ENCODE data around the gene INPP5D. TPM values are rescaled to one million over a fixed set of nuclear protein-coding genes. Genes with fewer than 3 reads are reported as not detected.

Gene INPP5D
- 26.1 and 34.3 TPM in 2 replicates for total RNA-seq

GRCh38 chr2:233059797-233060500 lies at the start of gene INPP5D:
Gene INPP5D, plus strand, starts transcription at chr2:233060342. Its CDS starts 137 bp downstream, at chr2:233060479.

DNA sequence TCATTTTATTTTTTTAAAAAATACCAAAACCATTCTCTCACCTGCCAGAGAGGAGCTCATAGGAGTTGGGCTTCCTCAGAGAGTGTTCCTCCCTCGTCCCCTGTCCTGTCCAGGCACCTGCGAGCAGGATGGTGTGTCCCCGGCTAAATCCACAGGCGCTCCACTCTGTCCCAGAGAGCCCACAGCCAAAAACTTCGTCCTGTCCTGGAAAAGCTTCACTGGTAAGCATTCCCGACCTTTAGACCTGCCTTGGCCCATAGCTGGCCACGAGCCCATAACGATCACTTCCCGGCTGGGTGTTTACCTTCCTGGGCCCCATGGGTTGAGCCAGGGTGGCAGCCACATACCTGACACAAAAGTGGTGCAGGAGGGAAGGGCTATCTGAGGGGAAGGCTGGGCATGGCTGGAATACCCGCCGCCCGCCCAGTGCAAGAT lies 47.1 kb upstream of the INPP5D start, which contains the start of gene NGEF:
NGEF (minus strand) TSS at position 230 of the 435 bp plus-strand sequence. CDS start 38,366 bp downstream, outside the sequence.

GRCh38 chr2:233032551-233033320 lies 27.4 kb upstream of the INPP5D start, which contains the start of gene NEU2:
Gene NEU2, plus strand, starts transcription at chr2:233032672. Its CDS starts 0 bp downstream, at chr2:233032672.

DNA sequence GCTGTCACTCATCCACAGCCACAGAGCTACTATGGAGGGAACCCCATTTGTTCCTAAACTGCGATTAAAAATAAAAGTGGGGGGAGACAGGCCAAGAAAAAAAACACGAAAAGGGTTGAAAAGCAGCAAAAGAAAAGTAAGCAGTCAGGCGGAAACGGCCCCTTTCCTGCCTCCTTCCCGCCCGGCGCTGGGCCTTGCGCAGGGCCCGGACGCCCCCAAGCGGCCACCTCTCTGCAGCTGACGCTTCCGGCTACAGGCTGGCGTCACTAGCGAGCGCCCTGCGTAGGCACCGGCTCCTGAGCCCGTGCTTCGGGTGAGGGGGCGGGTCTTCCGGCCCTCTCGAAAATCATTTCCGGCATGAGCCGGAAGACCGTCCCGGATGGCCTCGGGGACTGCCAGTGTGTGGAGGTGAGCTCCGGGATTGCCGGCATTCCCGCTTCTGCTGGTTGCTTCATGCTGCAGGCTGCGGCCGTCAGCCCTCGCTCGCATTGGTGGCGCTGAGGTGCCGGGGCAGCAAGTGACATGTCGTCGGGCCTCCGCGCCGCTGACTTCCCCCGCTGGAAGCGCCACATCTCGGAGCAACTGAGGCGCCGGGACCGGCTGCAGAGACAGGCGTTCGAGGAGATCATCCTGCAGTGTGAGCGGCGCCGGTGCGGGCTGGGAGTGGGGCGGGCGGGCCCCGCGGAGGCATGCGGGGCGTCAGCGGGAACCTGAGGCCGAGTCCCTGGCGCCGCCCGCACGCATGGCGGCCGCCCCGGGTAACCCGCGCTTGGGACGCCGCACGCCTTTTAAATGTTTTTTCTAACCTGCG lies 191.4 kb downstream of the INPP5D start, which contains the start of gene ATG16L1:
ATG16L1 (plus strand) TSS at position 368 of the 811 bp plus-strand sequence; CDS start at position 523, 155 bp downstream.

Small RNA genes lying within 50 kb of the gene (small RNA-seq; reads per million reads assigned to genes)
- not detected for gene RN7SL32P

Other genes with a start within 250 kb of the INPP5D start
- gene SNORC, start 190.1 kb upstream of the INPP5D start, total RNA-seq: 0.65 and 1.3 TPM in 2 replicates
- gene NGEF, start 47.1 kb upstream of the INPP5D start, total RNA-seq: 0.10 TPM in 1 of 2 replicates, not detected in the other
- gene NEU2, start 27.7 kb upstream of the INPP5D start, total RNA-seq: not detected in 2 replicates
- 29.7 and 36.7 TPM in 2 replicates for gene ATG16L1, start 191.3 kb downstream of the INPP5D start, total RNA-seq
- not detected in 2 replicates for gene SAG, start 247.5 kb downstream of the INPP5D start, total RNA-seq